HS-5 (cell line): ENCODE data around the gene GORASP2.

Experiments used
- DNase-seq: peaks from one replicate; pipeline ENCODE4 v3.0.0-alpha.2; 2012; ENCODE audit warnings: low read depth

GORASP2 gene

DNA sequence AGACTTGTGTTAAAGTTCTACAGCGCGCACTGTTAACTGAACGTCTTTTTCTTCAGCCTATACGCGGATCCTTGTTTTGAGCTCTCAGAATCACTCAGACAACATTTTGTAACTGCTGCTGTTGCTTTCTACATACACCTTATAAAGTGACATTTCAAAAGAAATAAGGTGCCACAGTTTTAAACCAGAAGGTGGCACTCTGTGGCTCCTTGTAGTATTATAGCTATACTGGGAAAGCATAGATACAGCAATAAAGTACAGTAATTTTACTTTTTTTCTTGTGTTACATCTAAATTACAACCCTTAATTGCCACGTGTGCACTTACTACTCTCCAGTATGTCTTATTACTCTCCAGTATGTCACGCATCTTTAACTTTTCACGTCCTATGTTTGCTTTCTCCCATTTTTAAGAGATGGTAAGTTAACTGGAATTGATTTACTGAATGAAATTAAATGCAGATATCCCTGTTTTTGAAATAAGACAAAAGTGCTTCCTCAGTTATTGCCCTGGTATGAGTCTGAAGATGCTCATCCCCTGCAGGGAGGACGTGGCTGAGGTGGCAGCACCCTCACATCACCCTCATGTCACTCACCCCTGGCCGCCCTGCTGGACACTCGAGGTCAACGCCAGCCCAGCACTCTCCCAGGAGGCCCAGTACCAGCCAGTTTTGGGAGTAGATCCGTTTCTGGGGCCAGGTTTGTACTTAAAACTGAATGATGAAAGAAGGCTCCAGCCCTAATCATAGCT lies 37.8 kb downstream of the GORASP2 start:
- no peak for DNase-seq

DNA sequence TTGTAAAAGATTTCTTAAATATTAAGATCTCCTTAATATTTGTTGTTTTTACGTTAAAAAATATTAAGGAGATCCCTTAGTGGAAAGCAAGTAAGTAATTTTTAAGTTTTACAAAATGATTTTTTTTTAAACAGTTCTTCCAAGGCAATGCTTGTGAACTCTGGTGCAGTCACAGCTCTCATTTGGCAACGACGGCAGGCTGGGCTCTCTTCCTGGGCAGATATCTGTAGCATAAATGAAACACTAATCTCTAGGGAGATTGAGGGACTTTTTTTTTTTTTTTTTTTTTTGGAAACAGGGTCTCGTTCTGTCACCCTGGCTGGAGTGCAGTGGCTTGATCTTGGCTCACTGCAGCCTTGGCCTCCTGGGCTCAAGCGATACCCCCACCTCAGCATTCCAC lies 38.5 kb downstream of the GORASP2 start:
- no peak for DNase-seq

DNA sequence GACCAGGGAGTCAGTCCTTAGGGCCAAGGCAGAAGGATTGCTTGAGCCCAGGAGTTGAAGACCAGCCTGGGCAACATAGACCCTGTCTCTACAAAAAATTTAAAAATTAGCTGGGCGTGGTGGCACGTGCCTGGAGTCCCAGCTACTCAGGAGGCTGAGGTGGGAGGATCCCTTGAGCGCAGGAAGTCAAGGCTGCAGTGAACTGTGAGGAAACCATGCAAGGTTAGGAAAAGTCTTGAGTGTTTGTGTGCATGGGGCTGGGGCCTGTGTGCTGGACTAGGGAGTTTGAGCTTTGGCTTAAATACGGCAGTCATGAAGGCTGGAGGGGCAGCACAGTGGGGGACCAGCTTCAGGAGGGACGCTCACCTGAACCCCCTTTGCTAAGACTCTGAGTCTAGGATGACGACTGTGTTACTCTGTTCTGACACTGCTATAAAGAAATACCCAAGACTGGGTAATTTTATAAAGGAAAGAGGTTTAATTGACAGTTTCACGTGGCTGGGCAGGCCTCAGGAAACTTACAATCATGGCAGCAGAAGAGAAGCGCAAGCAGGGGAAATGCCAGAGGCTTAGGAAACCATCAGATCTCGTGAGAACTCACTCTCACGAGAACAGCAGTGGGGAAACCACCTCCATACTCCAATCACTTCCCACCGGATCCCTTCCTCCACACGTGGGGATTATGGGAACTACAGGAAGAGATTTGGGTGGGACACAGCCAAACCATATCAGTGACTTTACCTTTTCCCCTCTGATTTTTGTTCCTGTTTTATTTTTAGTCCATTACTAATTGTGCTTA lies 39.4 kb downstream of the GORASP2 start:
- no peak for DNase-seq

DNA sequence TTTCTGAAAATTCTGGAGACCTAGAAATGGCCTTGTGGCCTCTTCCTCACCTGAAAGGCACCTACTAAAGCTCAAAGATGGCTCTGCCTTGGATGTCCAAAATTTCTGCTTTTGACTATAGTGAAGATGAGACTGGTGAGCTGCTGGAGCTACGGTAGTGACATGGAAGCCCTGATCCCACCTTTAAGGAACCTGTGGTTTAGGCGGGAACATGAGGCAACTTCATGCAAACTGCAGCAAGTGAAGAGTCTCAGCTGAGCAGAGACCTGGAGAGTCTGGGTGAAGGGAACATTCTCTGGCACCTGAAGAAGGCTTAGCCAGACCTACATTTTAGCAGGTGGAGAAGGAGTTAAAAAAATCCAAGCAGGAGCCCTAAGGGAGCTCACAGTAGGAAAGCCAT lies 40.0 kb downstream of the GORASP2 start:
- no peak for DNase-seq

DNA sequence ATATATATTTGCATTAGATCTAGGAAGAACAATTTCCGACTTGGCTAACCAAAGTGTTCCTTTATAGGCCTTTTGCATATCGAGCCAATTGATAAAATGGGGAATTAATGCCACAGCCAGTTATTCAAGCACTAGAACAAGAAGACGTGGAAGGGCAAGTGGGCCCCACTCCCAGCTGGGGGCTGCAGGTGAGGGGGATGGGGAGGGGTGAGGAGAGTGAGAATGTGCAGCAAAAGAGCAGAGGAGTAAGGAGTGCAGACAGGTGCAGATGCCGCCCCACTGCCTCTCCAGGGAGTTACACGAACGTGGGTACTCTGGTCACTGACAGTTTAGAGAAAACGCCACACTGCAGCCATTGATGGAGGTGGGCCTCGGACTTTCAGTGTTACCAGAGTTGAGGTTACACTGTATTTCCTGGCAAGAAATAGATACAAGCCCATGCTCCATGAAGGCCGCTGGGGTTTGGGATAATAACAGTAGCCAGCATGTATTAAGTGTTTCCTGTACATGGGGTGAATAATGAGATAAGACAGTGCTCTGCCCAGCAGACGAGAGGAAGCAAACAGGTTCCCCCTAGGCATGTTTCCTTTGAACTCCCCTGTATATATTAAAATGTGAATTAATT lies 40.9 kb downstream of the GORASP2 start:
- DNase-seq = no peak

DNA sequence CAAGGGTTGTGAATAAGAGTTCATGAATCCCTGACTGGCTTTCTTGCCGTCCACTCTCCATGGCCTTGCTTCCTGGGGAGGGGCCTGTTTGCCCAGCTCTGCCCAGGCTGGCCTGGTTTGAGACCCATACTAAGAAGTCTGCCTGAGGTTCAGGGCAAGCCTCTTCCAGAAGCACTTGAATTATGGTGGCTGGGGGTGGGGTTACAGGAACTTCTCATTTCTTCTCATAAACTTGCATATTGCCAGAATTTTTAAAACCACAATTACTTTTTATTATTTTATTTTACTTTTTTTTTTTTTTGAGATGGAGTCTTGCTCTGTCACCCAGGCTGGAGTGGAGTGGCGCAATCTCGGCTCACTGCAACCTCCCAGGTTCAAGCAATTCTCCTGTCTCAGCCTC lies 42.0 kb downstream of the GORASP2 start:
- no peak for DNase-seq

DNA sequence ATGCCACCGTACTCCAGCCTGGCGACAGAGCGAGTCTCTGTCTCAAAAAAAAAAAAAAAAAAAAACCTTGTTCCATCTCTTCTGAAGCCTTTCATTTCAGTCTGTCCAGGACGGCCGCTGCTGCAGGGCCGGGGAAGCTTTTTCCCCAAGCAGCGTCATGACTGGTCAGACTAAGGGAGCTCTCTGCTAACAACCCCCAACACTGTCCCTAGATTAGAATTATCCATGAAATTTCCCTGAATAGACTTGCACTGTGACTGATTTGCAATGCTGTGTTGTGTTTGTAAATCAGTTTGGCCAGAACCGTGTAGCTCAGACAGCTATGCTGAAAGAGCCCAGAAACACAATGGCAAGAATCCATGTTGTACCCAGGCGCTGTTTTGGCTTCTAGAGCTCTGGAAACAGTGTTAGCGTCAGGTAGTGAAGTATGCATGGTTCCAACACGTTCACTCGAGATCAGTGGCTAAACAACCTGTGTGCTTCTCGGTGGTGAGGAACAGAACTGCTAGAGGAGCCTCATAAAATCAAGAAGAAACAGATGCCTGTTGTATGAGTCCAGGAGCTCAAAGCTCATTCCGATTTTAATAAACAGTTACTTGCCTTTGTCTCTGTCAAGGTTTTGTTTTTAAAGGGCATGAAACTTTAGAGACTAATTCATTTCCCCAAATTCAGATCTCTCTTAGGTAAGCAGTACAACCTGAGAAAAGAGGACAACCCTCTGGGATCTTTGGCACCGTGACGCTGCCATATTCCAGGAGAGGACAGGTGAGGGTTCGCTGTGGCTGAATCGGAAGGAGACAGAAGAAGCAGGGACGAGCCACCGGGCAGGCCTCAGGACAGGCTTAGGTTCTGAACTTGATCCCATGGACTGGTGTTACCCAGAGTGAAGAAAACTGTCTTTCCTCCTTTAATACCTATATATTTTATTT lies 43.5 kb downstream of the GORASP2 start:
- no peak for DNase-seq

DNA sequence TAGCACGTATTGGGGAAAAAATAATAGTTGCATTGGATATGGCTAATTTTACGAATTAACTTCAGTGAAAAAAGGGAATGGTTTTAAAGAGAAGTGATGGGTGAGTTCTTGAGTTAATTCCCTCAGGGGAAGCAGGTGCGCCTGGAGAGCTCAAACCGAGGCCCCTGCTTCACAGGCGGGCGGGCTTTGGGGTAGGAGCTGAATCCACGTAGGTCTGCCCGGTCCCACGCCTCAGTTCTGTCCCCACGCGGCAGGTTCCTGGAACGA lies 44.1 kb downstream of the GORASP2 start:
- DNase-seq = no peak

DNA sequence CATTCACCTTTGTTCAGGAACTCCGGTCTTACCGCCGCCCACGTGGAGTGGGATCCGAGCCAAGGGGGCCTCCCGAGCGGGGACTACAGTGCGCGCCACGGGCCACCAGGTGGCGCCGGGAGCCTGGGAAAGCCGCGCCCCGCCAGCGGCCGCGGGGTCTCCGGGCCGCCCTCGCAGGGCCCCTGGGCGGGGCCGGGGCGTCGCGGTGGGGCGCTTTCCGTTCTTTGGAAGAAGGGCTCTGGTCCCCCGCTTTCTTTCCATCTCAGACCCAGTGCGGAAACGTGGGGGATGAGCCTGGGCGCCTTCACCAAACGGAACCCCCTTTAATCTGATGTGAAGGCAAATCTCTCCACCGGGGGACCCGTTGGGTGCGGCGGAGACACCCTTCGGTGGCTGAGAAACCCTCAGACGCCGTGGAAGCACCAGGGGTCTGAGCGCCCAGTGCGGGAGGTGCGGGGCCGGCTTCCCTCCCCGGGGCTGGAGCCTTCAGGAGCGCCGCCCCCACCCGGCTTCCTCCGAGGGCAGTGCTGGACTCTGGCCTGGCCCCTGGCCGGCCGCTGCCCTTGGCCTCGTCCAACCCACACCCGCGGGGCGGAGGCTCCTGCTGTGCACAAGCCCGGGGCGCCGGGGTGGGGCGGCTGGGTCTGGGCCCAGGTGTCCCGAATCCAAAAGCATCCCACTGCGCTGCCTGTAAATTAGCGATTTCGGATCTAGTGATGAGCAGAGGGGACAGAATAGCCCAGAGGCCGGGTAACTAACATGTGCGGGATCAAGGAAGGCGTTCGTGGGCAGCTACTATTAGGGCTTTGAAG lies 44.6 kb downstream of the GORASP2 start:
- peak; percentile 41 for DNase-seq

DNA sequence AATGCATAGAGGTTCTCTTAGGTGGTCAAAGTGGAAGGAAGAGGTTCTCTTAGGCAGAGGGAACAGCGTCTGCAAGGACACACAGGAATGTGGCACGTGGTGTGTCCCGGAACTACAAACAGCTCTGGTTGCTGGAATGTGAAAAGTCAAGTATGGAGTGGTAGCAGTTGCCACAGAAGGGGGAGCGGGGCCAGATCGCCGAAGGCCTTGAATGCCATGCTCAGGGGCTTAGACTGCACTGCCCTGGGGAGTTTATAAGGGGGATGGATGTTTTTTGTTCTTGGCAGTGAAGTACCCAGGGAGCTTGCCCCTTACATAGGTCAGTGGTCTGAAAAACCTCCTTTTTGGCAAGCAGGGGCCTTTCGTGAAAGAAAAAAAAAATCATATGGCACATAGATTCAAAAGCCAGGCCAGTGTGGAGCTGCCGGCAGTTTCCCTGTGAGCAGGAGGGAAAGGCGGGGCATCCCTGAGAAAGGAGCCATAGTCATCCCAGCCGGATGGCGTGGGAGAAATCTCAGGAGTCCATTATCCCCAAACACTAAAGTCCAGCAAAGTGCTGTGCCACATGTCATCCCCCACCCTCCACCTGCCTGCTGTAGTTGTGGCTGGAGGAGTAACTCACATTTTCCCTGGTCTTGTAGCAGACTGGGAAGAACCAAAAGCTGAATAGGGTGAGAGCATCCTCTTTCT lies 45.4 kb downstream of the GORASP2 start:
- no peak for DNase-seq

DNA sequence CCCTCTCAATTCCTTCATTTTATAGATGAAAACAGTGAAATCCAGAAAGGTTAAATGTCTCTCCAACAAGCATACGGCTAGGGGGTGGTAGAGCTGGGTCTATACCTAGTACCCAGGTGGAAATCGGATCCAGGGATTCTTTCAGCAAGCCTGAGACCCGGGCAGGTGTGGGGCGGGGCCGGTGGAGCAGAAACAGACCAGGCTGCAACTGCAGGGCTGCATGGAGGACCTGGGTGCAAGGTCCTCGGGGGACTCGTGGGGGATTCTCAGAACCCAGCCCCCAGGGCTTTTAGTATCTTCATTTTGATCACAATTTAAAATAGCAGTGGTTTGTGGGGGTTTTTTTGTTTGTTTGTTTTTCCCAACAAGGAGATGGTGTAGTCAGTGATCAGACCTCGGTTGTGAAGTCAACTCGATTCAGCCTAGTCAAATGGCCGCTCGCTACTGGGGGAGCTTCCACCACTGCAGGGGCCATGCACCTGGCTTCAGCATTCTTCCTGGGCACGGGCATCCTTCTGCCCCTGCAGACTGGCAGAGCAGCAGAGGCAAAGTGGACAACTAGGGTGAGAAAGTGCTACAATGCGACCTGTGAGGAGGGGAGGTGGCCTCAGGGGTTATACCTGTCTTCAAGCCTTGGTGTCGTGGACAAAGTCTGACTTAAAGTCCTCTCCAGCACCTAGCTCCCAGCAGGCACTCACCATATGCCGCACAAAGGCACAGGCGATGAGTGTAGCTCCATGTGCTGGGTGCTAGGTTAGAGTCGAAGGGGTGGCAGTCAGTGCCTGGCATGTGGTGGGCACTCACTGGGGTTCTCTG lies 46.3 kb downstream of the GORASP2 start:
- no peak for DNase-seq

DNA sequence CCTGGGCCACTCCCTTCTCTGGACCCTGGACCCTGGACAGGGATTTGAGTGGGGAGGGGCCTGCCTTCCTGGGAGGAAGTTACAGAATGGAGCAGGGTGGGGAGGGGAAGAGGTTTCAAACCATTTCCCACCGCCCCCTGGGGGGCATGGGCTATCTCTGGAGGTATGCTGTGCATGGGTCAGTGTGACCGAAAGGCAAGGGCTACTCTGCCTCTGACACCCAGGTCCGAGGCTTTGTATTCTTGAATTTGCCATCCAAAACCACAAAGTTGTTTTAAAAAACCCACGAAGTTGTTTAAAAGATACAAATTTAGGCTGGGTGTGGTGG lies 46.9 kb downstream of the GORASP2 start:
- DNase-seq = no peak

DNA sequence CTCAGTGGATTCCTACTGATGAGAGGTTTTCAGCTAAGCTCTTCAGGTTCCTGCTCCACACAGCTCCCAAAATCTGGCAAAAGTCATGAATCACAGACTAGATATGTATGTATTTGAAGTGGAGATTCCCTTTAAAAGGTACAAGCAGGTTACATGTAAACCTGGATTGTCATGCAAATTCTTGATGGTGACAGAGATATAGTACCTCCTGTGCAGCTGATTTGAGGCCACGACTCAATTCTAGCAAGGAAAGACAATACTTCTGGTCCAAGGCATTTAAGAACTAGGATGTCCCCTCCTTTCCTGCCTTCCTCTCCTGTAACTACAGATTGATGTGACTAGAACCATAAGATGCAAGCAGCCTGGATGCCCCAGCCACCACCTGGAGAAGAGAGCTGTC lies 55.0 kb downstream of the GORASP2 start:
- DNase-seq = no peak

DNA sequence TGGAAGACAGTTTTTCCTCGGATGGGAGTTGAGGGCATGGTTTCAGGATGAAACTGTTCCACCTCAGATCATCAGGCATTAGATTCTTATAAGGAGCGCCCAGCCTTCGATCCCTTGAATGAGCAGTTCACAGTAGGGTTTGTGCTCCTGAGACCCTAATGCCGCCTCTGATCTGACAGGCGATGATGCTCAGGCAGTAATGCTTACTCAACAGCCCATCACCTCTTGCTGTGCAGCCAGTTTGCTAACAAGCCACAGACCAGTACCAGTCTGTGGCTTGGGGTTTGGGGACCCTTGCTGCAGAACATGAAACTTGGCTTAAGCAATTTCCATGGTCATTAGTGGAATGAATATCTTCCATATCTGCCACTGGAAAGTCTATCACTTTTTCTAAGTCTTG lies 56.4 kb downstream of the GORASP2 start:
- DNase-seq = no peak

DNA sequence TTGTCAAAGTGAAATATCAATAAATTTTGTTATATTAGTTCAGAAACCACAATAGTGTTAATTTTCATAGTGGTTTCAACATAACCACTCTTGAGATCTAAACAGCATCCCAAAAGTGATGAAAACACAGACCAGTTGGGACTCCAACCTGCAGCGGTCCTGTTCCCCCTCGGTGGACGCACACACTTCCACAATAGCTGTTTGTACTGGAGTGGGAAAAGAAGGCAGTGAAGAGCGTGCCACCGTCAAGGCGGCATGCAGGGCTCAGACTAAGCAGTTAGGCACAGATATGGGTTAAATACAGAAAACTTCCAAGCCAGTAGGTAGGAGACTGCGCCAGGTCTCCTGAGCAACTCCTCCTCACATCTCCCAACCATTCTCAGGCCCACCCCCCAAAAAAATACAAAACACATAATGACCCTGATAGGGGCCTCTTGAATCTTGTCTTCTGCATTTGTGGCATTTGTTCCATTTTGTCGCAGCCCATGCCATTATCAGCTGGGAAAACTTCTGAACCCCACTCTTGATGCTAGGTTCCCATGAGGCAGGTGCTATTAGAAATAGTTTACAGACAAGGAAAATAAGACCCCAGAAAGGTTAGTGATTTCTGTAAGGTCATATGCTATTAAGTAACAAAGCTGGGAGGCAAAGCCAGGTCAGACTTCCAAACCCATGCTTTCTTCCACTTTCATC lies 57.7 kb downstream of the GORASP2 start:
- no peak for DNase-seq

DNA sequence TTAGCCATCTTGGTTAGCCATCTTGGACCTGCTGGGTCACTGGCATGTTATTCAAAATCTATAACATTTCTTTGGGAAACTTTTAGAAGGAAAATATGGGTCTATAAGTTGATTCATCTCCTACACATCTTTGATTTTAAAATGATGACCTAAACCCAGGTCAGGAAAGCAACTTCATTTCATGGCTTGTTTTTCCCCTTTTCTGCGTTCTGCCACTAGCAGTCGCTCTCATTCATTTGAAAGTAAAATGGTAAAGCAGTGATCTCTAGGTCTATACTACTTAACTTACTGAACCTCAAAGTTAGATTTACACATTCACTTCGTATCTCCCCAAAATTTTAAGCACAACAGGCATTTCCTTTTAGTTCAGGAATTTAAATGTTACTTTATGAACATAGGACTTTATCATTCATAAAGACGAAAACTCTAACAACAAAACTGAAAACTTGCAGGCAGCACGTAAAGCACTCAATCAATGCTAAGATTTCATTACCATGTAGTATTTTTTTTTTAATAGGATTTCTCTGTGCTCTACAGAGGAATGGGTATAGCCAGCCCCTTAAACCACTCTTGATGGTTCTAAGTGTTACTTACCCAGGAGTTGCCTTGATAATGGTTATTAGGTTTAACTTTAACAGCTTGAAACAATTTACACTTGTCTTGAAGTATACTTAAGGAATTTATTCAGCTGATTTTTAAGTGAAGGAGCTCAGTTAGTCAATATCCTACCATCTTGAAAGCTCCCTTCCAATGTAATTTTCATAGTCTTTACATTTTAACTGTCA lies 62.5 kb downstream of the GORASP2 start:
- DNase-seq = no peak

DNA sequence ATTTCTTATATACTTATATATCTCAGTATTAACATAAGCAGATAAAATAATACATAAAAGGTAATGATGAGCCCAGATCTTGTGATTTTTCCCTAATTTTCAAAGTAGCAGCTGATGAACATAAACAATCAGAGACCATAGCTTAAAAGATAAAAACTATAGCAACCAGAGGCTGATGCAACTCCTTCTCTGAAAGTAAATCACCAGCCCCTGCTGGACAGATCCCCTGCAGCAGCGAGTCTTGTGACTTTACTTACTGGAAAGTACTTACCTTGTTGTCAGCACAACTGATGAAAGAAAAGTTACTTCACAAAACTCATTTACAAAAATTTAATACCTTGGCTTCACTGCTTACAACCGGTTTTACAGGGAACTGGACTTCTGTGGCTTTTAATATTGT lies 67.3 kb downstream of the GORASP2 start:
- no peak for DNase-seq

DNA sequence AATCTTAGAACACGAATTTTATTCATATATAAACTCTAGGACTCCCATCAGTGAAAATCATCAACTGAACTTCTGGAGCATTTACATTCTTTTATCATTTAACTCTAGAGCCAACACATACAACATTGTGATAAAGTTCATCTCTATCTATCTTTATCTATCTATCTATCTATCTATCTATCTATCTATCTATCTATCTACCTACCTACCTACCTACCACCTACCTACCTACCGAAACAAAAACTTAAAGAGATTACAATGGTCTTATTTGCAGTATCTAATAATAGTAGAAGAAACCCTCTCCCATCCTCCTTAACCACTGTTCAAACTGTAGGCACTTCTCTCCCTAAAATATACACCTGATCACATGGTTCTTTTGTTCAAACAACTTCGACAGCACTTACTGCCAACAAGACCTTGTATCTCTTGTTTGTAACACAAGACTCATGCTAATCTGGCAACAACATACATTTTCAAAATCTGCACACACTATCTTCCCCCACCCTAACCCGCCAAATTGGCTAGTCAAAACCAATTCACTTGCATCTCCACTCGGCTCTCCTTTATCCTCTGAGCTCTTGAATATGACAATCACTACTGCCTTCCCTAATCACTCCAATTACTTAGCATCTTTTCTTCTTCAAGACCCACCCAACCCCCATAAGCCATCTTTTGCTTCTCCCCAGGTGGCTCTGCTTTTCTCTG lies 69.0 kb downstream of the GORASP2 start:
- no peak for DNase-seq
